ENCODE measurements around the gene PLN. TPM values are rescaled to one million over a fixed set of nuclear protein-coding genes. Genes with fewer than 3 reads are reported as not detected.

PLN gene
- total and polyA plus RNA-seq, 2 experiments from 2014 or later: 187 to 603 TPM

- Histone ChIP-seq H3K9me3 (ENCODE audit: low read depth) (no peaks in the 10 kb centered on the region), H3K36me3 (no peaks in the 10 kb centered on the region), H3K27ac (no peak overlapping the region), H3K4me1 (ENCODE audit: low read depth) (no peaks in the 10 kb centered on the region), H3K4me3 (no peak overlapping the region), H3K27me3 (no peaks in the 10 kb centered on the region)
- no peak for TF ChIP-seq CTCF (IDR thresholded peaks at IDR 0.05; ENCODE audit: low read depth, low read length)
- DNase-seq (ENCODE audit: low read depth in 1 of 2, low spot score in 1 of 2): no peak
Measured at GRCh38 chr6:118578617-118579016, 30.5 kb downstream of the PLN start.

GRCh38 chr6:118579786-118580185 lies 31.7 kb downstream of the PLN start:
- no peak for DNase-seq (ENCODE audit: low read depth in 1 of 2, low spot score in 1 of 2)
- no peak for TF ChIP-seq CTCF (IDR thresholded peaks at IDR 0.05; ENCODE audit: low read depth, low read length)
- no peaks in the 10 kb centered on the region for H3K4me1 ChIP-seq (ENCODE audit: low read depth)
- H3K4me3 ChIP-seq: no peak overlapping the region
- no peaks in the 10 kb centered on the region for H3K36me3 ChIP-seq
- H3K27me3 ChIP-seq: no peaks in the 10 kb centered on the region
- no peaks in the 10 kb centered on the region for H3K9me3 ChIP-seq (ENCODE audit: low read depth)
- H3K27ac ChIP-seq: no peak overlapping the region

GRCh38 chr6:118580585-118581419 lies 32.7 kb downstream of the PLN start:
- no peaks in the 10 kb centered on the region for H3K27me3 ChIP-seq
- DNase-seq (ENCODE audit: low read depth in 1 of 2, low spot score in 1 of 2): peak; percentile 80 to 95
- peak overlapping the region; percentile 10 for H3K27ac ChIP-seq
- H3K36me3 ChIP-seq: no peaks in the 10 kb centered on the region
- no peaks in the 10 kb centered on the region for H3K9me3 ChIP-seq (ENCODE audit: low read depth)
- H3K4me3 ChIP-seq: no peak overlapping the region
- H3K4me1 ChIP-seq (ENCODE audit: low read depth): no peaks in the 10 kb centered on the region
- peak; percentile 69 for TF ChIP-seq CTCF (IDR thresholded peaks at IDR 0.05; ENCODE audit: low read depth, low read length)

- Histone ChIP-seq H3K36me3 (no peaks in the 10 kb centered on the region), H3K4me3 (no peak overlapping the region), H3K4me1 (ENCODE audit: low read depth) (no peaks in the 10 kb centered on the region), H3K27ac (peak overlapping the region; percentile 10), H3K27me3 (no peaks in the 10 kb centered on the region), H3K9me3 (ENCODE audit: low read depth) (no peaks in the 10 kb centered on the region)
- no peak for TF ChIP-seq CTCF (IDR thresholded peaks at IDR 0.05; ENCODE audit: low read depth, low read length)
- peak in 1 of 2 donors; percentile 81 for DNase-seq (ENCODE audit: low read depth in 1 of 2, low spot score in 1 of 2)
Measured at GRCh38 chr6:118581489-118581959, 33.4 kb downstream of the PLN start.

GRCh38 chr6:118584911-118585310 lies 36.8 kb downstream of the PLN start:
- no peaks in the 10 kb centered on the region for H3K27me3 ChIP-seq
- no peak overlapping the region for H3K27ac ChIP-seq
- no peak for DNase-seq (ENCODE audit: low read depth in 1 of 2, low spot score in 1 of 2)
- TF ChIP-seq CTCF (IDR thresholded peaks at IDR 0.05; ENCODE audit: low read depth, low read length): no peak
- no peaks in the 10 kb centered on the region for H3K4me1 ChIP-seq (ENCODE audit: low read depth)
- H3K9me3 ChIP-seq (ENCODE audit: low read depth): no peaks in the 10 kb centered on the region
- H3K4me3 ChIP-seq: no peak overlapping the region
- H3K36me3 ChIP-seq: no peaks in the 10 kb centered on the region

All from cardiac muscle cell (in vitro differentiated cells and primary cell).